ENCODE results near the gene E2F1. TPM values are rescaled to one million over a fixed set of nuclear protein-coding genes. Genes with fewer than 3 reads are reported as not detected.
A peak's percentile ranks its signal among the peaks of the same experiment; 100 is the strongest.
"Not testable (repeated sequence)": the region's sequence is repeated elsewhere in the genome, so short reads cannot be mapped to it uniquely, and the experiment has no call there.

The E2F1 gene
- total RNA-seq, 3 donors from 2014 or later (not counting 1 experiment from before 2014, with no cell fraction given): 4.6 to 5.6 (median 4.7) TPM

DNA sequence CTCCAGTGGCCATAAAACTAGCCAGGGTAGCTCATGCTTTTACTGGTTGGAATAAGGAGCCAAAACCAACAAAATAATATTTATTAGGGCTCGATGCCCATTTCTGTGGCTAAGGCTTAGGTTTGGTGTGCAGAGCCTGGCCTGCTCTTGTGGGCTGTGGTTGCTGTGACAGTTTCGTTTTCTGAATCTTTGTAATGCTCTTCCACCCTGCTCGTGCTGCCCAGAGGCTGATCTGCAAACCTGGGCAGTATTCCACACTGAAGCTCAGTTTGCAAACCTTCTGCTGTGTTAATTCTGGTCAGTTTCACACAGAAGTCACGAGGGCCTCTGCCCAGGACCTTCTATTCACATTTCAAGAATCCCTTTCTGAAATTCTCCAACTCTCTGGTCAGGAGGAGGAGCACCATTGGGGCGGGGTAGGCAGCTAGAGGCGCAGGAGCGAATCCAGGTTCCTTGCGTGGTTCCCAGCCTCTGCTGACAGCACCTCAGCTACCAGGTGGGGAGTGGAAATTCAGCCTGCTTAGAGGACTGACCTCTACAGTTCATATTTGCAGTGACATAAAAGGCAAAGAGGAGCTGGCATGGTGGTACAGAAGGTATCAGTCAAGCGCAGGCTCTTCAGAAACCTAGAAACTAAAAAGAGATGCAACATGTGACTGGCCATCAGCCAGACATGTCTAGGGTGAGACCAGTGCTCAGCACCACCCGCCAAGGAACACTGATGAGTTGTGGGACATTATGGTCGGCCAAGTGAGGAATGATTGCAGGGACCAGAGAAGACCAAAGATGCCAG is 38.4 kb downstream of the E2F1 start:
- Mint-ChIP-seq H3K36me3 (no peaks in the 10 kb centered on the region), H3K27me3 (ENCODE audit: low read depth in 2 of 2) (no peaks in the 10 kb centered on the region), H3K27ac (peak overlapping the region; percentile 38 to 72), H3K9me3 (no peaks in the 10 kb centered on the region), H3K4me1 (peaks cover 18 to 21% of the 10 kb centered on the region in 2 donors), H3K4me3 (peak overlapping the region; percentile 56)
- DNase-seq (peak in 1 of 2 donors; percentile 47), ATAC-seq (peak; percentile 76 to 94 (median 79))
- intact Hi-C loops (cut with micrococcal nuclease): no loop called here
- no peaks in the 10 kb centered on the region for H3K9me3 ChIP-seq (ENCODE audit: control insufficient read depth, insufficient read depth, low read length)
- H3K4me1 ChIP-seq (ENCODE audit: control insufficient read depth, insufficient read depth, low read length): peaks cover 37% of the 10 kb centered on the region
- peaks cover 14% of the 10 kb centered on the region for H3K36me3 ChIP-seq (ENCODE audit: control insufficient read depth, insufficient read depth, low read length)
- peak overlapping the region; percentile 5 for H3K27ac ChIP-seq (ENCODE audit: low read length)
- TF ChIP-seq, protein P1, sequence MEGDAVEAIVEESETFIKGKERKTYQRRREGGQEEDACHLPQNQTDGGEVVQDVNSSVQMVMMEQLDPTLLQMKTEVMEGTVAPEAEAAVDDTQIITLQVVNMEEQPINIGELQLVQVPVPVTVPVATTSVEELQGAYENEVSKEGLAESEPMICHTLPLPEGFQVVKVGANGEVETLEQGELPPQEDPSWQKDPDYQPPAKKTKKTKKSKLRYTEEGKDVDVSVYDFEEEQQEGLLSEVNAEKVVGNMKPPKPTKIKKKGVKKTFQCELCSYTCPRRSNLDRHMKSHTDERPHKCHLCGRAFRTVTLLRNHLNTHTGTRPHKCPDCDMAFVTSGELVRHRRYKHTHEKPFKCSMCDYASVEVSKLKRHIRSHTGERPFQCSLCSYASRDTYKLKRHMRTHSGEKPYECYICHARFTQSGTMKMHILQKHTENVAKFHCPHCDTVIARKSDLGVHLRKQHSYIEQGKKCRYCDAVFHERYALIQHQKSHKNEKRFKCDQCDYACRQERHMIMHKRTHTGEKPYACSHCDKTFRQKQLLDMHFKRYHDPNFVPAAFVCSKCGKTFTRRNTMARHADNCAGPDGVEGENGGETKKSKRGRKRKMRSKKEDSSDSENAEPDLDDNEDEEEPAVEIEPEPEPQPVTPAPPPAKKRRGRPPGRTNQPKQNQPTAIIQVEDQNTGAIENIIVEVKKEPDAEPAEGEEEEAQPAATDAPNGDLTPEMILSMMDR (IDR thresholded peaks at IDR 0.05): no peak
- no peak overlapping the region for H3K4me3 ChIP-seq (ENCODE audit: low read length)
- no peaks in the 10 kb centered on the region for H3K27me3 ChIP-seq (ENCODE audit: control insufficient read depth, insufficient read depth, low read length)
- WGBS (ENCODE audit: insufficient coverage): 60% methylated on average over 11 of the region's 11 CpGs

DNA sequence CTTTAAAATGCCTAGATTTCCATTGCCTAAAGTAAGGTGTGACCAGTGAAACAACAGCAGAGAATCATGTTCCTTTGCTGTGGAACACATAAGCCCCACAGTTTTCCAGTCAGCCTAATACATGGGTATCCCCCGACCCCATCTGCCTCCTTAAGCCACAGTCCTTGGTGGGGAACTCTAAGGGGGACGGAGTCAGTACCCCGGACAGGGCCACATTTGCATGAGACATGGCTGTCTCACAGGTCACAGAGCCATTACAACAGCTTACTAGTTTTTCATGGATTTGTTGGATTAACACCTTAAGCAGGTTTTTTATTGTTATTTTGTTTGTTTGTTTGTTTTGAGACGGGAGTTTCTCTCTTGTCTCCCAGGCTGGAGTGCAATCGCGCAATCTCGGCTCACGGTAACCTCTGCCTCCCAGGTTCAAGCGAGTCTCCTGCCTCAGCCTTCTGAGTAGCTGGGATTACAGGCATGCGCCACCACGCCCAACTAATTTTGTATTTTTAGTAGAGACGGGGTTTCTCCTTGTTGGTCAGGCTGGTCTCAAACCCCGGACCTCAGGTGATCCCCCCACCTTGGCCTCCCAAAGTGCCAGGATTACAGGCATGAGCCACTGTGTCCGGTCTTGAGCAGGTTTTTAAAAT is 39.1 kb downstream of the E2F1 start:
- peak overlapping the region; percentile 5 for H3K27ac ChIP-seq (ENCODE audit: low read length)

DNA sequence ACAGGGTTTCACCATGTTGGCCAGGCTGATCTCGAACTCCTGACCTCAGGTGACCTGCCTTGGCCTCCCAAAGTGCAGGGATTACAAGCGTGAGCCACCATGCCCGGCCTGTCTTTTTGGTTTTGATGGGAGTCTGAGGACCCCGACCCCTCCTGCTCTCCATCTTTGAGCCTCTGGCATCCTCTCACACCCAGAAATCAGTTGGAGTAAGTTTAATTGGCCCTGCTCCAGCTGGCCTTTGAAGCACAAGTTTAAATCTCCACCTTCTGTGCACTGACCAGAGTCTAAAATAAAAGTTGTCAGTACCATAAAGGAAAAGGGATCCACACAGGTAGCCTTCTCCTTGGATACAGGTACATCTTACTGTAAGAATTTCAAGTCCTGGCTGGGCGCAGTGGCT is 40.0 kb downstream of the E2F1 start:
- 91% methylated on average over 5 of the region's 5 CpGs for WGBS (ENCODE audit: insufficient coverage)
- TF ChIP-seq, protein P1 (IDR thresholded peaks at IDR 0.05): no peak
- intact Hi-C loops (cut with micrococcal nuclease): no loop called here
- Histone ChIP-seq H3K4me1 (ENCODE audit: control insufficient read depth, insufficient read depth, low read length) (peaks cover 37% of the 10 kb centered on the region), H3K9me3 (ENCODE audit: control insufficient read depth, insufficient read depth, low read length) (no peaks in the 10 kb centered on the region), H3K4me3 (ENCODE audit: low read length) (no peak overlapping the region), H3K27me3 (ENCODE audit: control insufficient read depth, insufficient read depth, low read length) (no peaks in the 10 kb centered on the region), H3K27ac (ENCODE audit: low read length) (no peak overlapping the region), H3K36me3 (ENCODE audit: control insufficient read depth, insufficient read depth, low read length) (peaks cover 17% of the 10 kb centered on the region)
- Mint-ChIP-seq H3K9me3 (no peaks in the 10 kb centered on the region), H3K27me3 (ENCODE audit: low read depth in 2 of 2) (no peaks in the 10 kb centered on the region), H3K4me1 (peaks cover 18 to 21% of the 10 kb centered on the region in 2 donors), H3K36me3 (no peaks in the 10 kb centered on the region), H3K4me3 (no peak overlapping the region), H3K27ac (no peak overlapping the region)
- ATAC-seq (no peak), DNase-seq (no peak)

More for the DNA sequence above, 39.1 kb downstream of the E2F1 start:
- H3K9me3 ChIP-seq (ENCODE audit: control insufficient read depth, insufficient read depth, low read length); H3K4me3 ChIP-seq (ENCODE audit: low read length); H3K27me3 ChIP-seq (ENCODE audit: control insufficient read depth, insufficient read depth, low read length); H3K36me3 Mint-ChIP-seq; H3K9me3 Mint-ChIP-seq; H3K4me3 Mint-ChIP-seq; H3K27me3 Mint-ChIP-seq (ENCODE audit: low read depth in 2 of 2); DNase-seq; intact Hi-C loops (cut with micrococcal nuclease); ATAC-seq: not testable (repeated sequence)
- Histone ChIP-seq H3K4me1 (ENCODE audit: control insufficient read depth, insufficient read depth, low read length) (peaks cover 37% of the 10 kb centered on the region), H3K36me3 (ENCODE audit: control insufficient read depth, insufficient read depth, low read length) (peaks cover 14% of the 10 kb centered on the region)
- H3K4me1 Mint-ChIP-seq: peaks cover 18 to 21% of the 10 kb centered on the region in 2 donors
- peak overlapping the region in 1 of 2 donors; percentile 72 for H3K27ac Mint-ChIP-seq
- 80% methylated on average over 14 of the region's 14 CpGs for WGBS (ENCODE audit: insufficient coverage)

DNA sequence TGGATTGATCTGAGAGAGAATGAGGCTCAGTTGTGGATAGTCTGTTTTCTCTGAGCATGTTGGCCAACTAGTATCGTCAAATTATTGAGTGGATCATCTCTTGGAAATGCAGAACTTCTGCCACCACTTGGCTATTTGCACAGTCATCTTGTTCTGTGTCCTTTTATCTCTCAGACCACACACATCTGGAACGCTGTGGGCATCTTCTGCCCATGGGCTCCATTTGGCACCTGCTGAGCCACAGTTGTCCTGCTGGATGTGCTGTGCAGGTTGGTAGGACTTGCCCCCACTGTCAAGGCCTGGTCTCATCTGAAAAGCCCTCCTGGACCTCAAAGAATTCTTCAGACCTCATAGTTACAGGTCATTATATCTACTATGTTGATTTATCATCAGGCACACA is 40.8 kb downstream of the E2F1 start:
- Histone ChIP-seq H3K27ac (ENCODE audit: low read length) (no peak overlapping the region), H3K36me3 (ENCODE audit: control insufficient read depth, insufficient read depth, low read length) (peaks cover 22% of the 10 kb centered on the region), H3K4me1 (ENCODE audit: control insufficient read depth, insufficient read depth, low read length) (peaks cover 37% of the 10 kb centered on the region), H3K9me3 (ENCODE audit: control insufficient read depth, insufficient read depth, low read length) (no peaks in the 10 kb centered on the region), H3K27me3 (ENCODE audit: control insufficient read depth, insufficient read depth, low read length) (no peaks in the 10 kb centered on the region), H3K4me3 (ENCODE audit: low read length) (no peak overlapping the region)
- Mint-ChIP-seq H3K4me3 (no peak overlapping the region), H3K9me3 (no peaks in the 10 kb centered on the region), H3K27me3 (ENCODE audit: low read depth in 2 of 2) (no peaks in the 10 kb centered on the region), H3K4me1 (peaks cover 18 to 21% of the 10 kb centered on the region in 2 donors), H3K27ac (no peak overlapping the region), H3K36me3 (peaks cover 6% of the 10 kb centered on the region)
- intact Hi-C loops (cut with micrococcal nuclease): no loop called here
- 92% methylated on average over 2 of the region's 2 CpGs for whole genome bisulfite sequencing (ENCODE audit: insufficient coverage)
- ATAC-seq (no peak), DNase-seq (no peak)
- TF ChIP-seq, protein P1 (IDR thresholded peaks at IDR 0.05): no peak

Measured in natural killer cell (primary cell).